Fibroblast of villous mesenchyme (primary cell): ENCODE measurements around the gene MACROH2A1. TPM values are rescaled to one million over a fixed set of nuclear protein-coding genes. Genes with fewer than 3 reads are reported as not detected.

ENCODE experiments used
- DNase-seq: peaks from one replicate; pipeline ENCODE4 v3.0.0-alpha.2; 2010; ENCODE audit warnings: low read depth
- H3K4me3 ChIP-seq: 2 replicates; pipeline ENCODE4 v1.5.1; 2011; ENCODE audit warnings: low read depth, mild to moderate bottlenecking, low read length
- total RNA-seq: library from RNA; depleted of rRNA; stranded (reverse); fragments of >200 nt; gene quantifications from 2 replicates; pipeline ENCODE4 v1.2.3, GENCODE V29; 2012
- TF ChIP-seq, protein P1 (sequence below): IDR thresholded peaks from 2 replicates; pipeline ENCODE4 v1.5.1; 2012; ENCODE audit warnings: low read depth, mild to moderate bottlenecking, low read length; ENCODE audit not compliant: insufficient read depth

The MACROH2A1 gene
- total RNA-seq, 1 donor, result 161 TPM

DNA sequence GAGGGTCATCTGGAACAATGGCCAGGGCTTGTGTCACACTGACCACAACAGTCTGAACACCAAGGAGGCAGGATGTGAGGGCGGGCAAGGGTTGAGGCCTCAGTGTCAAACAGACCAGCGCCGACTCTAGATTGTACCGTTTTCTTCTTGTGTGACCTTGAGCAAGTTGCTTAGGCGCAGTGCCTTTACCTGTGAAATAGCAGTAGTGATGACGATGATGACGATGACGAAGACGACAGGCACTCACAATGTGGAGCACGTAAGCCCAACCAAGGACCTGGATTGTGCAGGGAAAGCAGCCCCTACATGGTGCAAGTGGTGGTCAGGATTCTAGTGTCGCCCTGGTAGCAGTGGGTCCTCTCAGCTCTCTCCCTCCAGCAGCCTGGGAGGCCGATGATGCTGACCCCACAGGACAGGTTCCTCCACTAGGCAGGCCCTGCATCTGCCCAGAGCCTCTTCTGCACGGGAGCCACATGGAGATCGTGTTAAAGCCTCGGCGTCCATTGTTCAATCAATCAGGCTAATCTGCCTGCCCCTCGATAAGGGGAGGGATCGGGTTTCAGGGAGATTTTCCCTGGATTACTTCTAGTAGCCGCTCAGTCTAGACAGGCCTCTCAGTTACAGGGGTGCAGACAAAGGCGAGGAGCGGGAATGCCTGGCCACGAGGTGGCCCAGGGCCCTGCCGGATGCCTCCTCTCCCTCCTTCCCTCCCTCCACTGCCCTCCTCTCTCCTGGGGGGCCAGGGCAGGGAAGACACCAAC is 91.7 kb downstream of the MACROH2A1 start:
- TF ChIP-seq, protein P1, sequence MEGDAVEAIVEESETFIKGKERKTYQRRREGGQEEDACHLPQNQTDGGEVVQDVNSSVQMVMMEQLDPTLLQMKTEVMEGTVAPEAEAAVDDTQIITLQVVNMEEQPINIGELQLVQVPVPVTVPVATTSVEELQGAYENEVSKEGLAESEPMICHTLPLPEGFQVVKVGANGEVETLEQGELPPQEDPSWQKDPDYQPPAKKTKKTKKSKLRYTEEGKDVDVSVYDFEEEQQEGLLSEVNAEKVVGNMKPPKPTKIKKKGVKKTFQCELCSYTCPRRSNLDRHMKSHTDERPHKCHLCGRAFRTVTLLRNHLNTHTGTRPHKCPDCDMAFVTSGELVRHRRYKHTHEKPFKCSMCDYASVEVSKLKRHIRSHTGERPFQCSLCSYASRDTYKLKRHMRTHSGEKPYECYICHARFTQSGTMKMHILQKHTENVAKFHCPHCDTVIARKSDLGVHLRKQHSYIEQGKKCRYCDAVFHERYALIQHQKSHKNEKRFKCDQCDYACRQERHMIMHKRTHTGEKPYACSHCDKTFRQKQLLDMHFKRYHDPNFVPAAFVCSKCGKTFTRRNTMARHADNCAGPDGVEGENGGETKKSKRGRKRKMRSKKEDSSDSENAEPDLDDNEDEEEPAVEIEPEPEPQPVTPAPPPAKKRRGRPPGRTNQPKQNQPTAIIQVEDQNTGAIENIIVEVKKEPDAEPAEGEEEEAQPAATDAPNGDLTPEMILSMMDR, result no peak
- H3K4me3 ChIP-seq, result no peak overlapping the region
- DNase-seq, result no peak

DNA sequence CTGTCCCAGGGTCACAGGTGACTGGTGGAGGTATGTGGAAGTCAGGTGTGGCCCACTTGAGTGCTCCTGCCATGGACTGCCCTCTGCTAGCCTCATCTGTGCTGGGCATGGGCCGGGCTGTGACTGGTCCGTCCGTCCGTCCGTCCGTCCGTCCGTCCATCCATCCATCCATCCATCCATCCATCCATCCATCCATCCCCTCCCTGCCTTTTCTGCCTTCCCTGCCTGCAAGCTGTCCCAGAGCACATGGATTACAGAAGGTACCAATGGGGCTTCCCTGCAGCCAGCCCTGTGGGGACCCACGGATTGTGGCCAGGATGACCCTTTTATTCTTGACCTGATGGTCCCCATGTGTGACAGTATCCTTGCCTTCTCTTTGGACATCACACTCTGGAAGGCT is 92.5 kb downstream of the MACROH2A1 start:
- no peak overlapping the region for H3K4me3 ChIP-seq
- TF ChIP-seq, protein P1, result no peak
- no peak for DNase-seq

- TF ChIP-seq, protein P1, result no peak
- DNase-seq, result peak; percentile 21
- no peak overlapping the region for H3K4me3 ChIP-seq
Measured at GRCh38 chr5:135304352-135305221, 94.4 kb downstream of the MACROH2A1 start.

- TF ChIP-seq, protein P1, result no peak
- no peak overlapping the region for H3K4me3 ChIP-seq
- DNase-seq, result no peak
Measured at GRCh38 chr5:135303582-135304173, 95.4 kb downstream of the MACROH2A1 start.

GRCh38 chr5:135296900-135297816 is 101.9 kb downstream of the MACROH2A1 start:
- TF ChIP-seq, protein P1, result no peak
- no peak overlapping the region for H3K4me3 ChIP-seq
- DNase-seq, result no peak

GRCh38 chr5:135295852-135296251 is 103.2 kb downstream of the MACROH2A1 start:
- TF ChIP-seq, protein P1, result no peak
- no peak for DNase-seq
- H3K4me3 ChIP-seq, result no peak overlapping the region
